Lower lobe of right lung (tissue), 2 donors: ENCODE results near the gene PUS1. TPM values are rescaled to one million over a fixed set of nuclear protein-coding genes. Genes with fewer than 3 reads are reported as not detected.

Experiments
- ATAC-seq, 2 donors: fragments of 200-7000 bp; cut with Tn5 transposase; one replicate each; pipeline ENCODE4 v1.9.1; 2020 to 2022; ENCODE audit warnings: mild to moderate bottlenecking in 2 of 2, moderate library complexity in 2 of 2
- DNase-seq: peaks from one replicate; pipeline ENCODE4 v3.0.0-alpha.2; 2020
- H3K27ac ChIP-seq: fragments of 200-600 bp; one replicate; pipeline ENCODE4 v1.8.0; 2022
- H3K27me3 ChIP-seq: fragments of 200-600 bp; one replicate; pipeline ENCODE4 v1.8.0; 2022; ENCODE audit warnings: low read depth
- H3K36me3 ChIP-seq: fragments of 200-600 bp; one replicate; pipeline ENCODE4 v1.8.0; 2022; ENCODE audit warnings: mild to moderate bottlenecking
- H3K4me1 ChIP-seq: fragments of 200-600 bp; one replicate; pipeline ENCODE4 v1.8.0; 2022
- H3K4me3 ChIP-seq: fragments of 200-600 bp; one replicate; pipeline ENCODE4 v1.8.0; 2022; ENCODE audit warnings: mild to moderate bottlenecking
- H3K9me3 ChIP-seq: fragments of 200-600 bp; one replicate; pipeline ENCODE4 v1.8.0; 2022
- CTCF ChIP-seq: fragments of 200-600 bp; IDR thresholded peaks from one replicate; pipeline ENCODE4 v1.8.0; 2022; ENCODE audit warnings: antibody characterized with exemption, mild to moderate bottlenecking
- intact Hi-C: fragments of 100-400 bp; cut with DNase I; formaldehyde crosslinking; loops from one replicate; pipeline ENCODE4 v1.11.0; 2022
- total RNA-seq: library from RNA; stranded (reverse); fragmentation: NEBNext Ultra II Directional; extraction: Animal tissue kit (Norgen Biotek cat#: 25700); gene quantifications from one replicate; pipeline ENCODE4 v1.2.1, GENCODE V29; 2021
- donor health status: DM: no; HTN: yes; CAD: no; lungs with severe emphysema.

The PUS1 gene
- total RNA-seq, 1 donor from 2014 or later, result 19.1 TPM

GRCh38 chr12:131987552-131987951 lies 58.5 kb downstream of the PUS1 start:
- ATAC-seq (no peak), DNase-seq (no peak)
- Histone ChIP-seq H3K27ac (no peak overlapping the region), H3K36me3 (peaks cover 100% of the 10 kb centered on the region), H3K9me3 (no peaks in the 10 kb centered on the region), H3K4me1 (no peaks in the 10 kb centered on the region), H3K4me3 (no peak overlapping the region), H3K27me3 (no peaks in the 10 kb centered on the region)
- no peak for TF ChIP-seq CTCF
- intact Hi-C loops, result no loop called here

GRCh38 chr12:131988054-131988796 lies 59.1 kb downstream of the PUS1 start:
- H3K9me3 ChIP-seq, result no peaks in the 10 kb centered on the region
- no peaks in the 10 kb centered on the region for H3K4me1 ChIP-seq
- no peaks in the 10 kb centered on the region for H3K27me3 ChIP-seq
- no peak for DNase-seq
- peaks cover 100% of the 10 kb centered on the region for H3K36me3 ChIP-seq
- intact Hi-C loops, result no loop called here
- H3K4me3 ChIP-seq, result no peak overlapping the region
- no peak for ATAC-seq
- no peak for TF ChIP-seq CTCF
- H3K27ac ChIP-seq, result no peak overlapping the region

GRCh38 chr12:131989021-131989420 lies 59.9 kb downstream of the PUS1 start:
- intact Hi-C loops, result no loop called here
- Histone ChIP-seq H3K27me3 (no peaks in the 10 kb centered on the region), H3K4me1 (no peaks in the 10 kb centered on the region), H3K4me3 (no peak overlapping the region), H3K36me3 (peaks cover 100% of the 10 kb centered on the region), H3K27ac (no peak overlapping the region), H3K9me3 (no peaks in the 10 kb centered on the region)
- ATAC-seq, result peak in 1 of 2 donors; percentile 13
- no peak for DNase-seq
- TF ChIP-seq CTCF, result no peak

GRCh38 chr12:131990066-131990979 lies 61.2 kb downstream of the PUS1 start:
- Histone ChIP-seq H3K36me3 (peaks cover 98% of the 10 kb centered on the region), H3K27me3 (no peaks in the 10 kb centered on the region), H3K9me3 (no peaks in the 10 kb centered on the region), H3K27ac (no peak overlapping the region), H3K4me3 (no peak overlapping the region), H3K4me1 (no peaks in the 10 kb centered on the region)
- ATAC-seq, result no peak
- DNase-seq, result no peak
- intact Hi-C loops, result no loop called here
- TF ChIP-seq CTCF, result no peak

- Histone ChIP-seq H3K4me1 (no peaks in the 10 kb centered on the region), H3K4me3 (no peak overlapping the region), H3K27ac (no peak overlapping the region), H3K9me3 (no peaks in the 10 kb centered on the region), H3K27me3 (no peaks in the 10 kb centered on the region), H3K36me3 (peaks cover 94% of the 10 kb centered on the region)
- TF ChIP-seq CTCF, result no peak
- ATAC-seq, result no peak
- no peak for DNase-seq
- intact Hi-C loops, result no loop called here
Measured at GRCh38 chr12:131990980-131991305, 61.9 kb downstream of the PUS1 start.
